Fibroblast of skin of back (primary cell): Measurements from ENCODE around the gene KCNMA1. TPM values are rescaled to one million over a fixed set of nuclear protein-coding genes. Genes with fewer than 3 reads are reported as not detected.
A peak's percentile ranks its signal among the peaks of the same experiment; 100 is the strongest.
"Not testable (repeated sequence)": the region's sequence is repeated elsewhere in the genome, so short reads cannot be mapped to it uniquely, and the experiment has no call there.

ENCODE experiments used
- DNase-seq: peaks from one replicate; pipeline ENCODE4 v3.0.0-alpha.2; 2013
- polyA plus RNA-seq, 2 experiments: library from polyadenylated mRNA; unstranded; fragments of 120-200 nt; gene quantifications; one replicate each; pipeline ENCODE4 v1.2.1, GENCODE V29; 2013; ENCODE audit not compliant: insufficient read length in 2 of 2

The KCNMA1 gene
- polyA plus RNA-seq (2013, experiment 1 of 2; ENCODE audit: insufficient read length), result 26.8 TPM
- 24.2 TPM for polyA plus RNA-seq (2013, experiment 2 of 2; ENCODE audit: insufficient read length)

DNA sequence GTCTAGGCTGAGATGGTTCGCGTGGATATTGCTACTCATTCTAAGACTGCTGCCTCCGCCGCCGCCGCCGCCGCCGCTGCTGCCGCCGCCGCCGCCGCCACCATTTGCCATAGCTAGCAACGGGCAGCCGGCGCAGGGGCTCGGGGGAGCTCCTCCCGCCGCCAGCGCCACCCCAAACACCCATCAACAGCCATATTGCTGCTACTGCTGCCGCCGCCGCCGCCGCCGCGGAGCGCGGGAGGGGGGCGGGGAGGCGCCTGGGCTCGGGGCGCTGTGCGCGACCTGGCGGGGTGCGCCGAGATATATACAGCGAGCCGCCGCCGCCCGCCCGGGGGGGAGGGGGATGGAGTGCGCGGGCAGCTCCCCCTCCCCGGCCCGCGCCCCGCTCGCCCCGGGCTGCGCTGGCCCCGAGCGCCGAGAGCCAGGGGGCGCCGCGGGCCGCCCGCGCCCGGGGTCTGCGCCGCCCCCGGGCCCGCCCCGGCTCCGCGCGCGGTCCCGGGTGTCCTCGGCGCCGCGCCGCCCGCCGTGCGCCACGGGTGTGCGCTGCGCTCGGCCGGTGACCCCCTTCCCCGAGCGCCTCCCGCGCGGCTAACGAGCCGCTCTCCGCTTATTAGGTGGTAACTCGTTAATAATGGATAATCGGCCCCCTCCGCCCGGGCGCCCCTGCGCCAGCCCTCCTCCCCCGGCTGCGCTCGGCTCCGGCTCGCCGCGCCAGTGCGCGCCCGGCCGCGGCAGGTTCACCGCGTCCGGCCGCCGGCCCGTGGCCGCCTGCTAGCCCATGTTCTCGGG lies at the start of gene KCNMA1:
TSS of gene KCNMA1 (minus strand) at position 277 of the 789 bp plus-strand sequence.
- peak; percentile 54 for DNase-seq

DNA sequence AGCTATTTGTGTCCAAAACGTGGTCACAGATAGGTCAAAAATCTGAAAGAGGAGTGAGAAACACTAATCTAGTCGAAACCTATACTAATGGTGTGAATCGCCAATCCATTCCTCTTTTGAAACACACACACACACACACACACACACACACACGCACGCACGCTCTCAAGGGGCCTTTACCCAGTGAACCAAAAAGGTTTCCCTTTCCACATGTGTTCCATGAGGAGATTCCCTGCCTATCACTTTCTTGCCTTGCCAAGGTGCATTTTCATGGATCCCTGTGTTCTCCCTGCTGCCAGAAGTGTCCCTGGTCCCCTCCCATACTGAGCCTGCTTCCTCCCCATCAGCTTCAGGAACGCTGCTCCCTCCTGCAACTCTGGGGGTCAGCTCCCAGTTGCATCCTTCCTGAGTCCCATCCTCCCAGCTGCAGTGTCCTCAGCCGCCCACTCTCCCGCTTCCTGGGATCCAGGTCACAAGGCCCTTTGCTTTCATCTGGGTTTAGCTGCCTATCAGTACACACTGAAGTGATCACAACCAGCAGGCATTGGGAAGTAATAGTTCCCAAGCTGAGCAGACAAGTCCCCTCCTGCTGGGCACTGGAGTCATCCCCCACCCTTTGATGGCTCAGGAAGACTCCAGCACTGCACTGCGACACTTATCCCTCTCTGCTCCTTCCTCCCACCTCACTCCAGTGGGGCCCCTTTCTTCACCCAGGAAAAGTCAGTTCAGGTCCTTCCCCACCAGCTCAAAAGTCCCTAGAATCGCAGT lies 49.2 kb upstream of the KCNMA1 start:
- DNase-seq, result no peak

DNA sequence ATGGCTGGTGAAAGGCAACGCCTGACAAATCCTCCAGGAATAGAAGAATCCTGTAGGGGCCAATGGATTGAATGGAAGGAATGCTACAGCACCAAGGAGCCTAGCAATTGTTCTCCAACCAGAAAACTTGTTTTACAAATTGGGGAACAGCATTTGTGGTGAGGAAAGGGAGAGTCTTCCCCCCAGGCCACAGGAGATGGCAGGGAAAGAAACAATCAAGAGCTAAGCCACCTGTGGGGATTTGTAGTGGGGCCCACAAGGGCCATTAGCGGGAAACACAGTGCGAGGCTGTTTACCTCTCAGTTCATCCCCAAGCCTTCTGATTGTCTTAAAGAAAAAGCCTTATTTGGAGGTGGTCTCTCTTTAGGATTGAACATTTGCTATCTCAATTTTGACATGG lies 48.5 kb upstream of the KCNMA1 start:
- DNase-seq, result no peak

DNA sequence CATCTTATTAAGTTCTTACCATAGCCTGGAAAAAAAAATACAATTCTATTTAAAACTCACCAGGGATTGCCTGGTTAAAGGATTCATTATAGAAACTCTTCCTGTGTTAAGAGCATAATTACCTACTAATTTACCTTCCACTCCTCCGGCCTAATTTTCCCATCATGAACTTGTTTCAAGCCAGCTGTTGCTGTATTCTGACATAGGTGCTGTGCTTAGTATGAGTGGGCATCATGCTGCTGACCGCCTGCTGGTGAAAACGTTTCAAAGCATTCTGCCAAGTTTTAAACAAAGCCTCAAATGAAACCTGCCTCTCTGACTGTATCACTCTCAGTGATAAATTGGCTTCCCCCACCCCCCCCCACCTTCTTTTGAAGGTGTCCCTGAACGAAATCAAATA lies 47.8 kb upstream of the KCNMA1 start:
- no peak for DNase-seq

DNA sequence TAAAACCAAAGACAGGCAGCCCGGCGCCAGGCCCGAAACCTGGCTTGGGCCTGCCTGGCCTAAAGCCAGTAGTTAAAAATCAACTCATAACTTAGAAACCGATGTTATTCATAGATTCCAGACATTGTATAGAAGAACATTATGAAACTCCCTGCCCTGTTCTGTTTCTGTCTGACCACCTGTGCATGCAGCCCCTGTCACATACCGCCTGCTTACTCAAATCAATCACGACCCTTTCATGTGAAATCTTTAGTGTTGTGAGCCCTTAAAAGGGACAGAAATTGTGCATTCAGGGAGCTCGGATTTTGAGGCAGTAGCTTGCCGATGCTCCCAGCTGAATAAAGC lies 45.5 kb upstream of the KCNMA1 start:
- not testable (repeated sequence) for DNase-seq

DNA sequence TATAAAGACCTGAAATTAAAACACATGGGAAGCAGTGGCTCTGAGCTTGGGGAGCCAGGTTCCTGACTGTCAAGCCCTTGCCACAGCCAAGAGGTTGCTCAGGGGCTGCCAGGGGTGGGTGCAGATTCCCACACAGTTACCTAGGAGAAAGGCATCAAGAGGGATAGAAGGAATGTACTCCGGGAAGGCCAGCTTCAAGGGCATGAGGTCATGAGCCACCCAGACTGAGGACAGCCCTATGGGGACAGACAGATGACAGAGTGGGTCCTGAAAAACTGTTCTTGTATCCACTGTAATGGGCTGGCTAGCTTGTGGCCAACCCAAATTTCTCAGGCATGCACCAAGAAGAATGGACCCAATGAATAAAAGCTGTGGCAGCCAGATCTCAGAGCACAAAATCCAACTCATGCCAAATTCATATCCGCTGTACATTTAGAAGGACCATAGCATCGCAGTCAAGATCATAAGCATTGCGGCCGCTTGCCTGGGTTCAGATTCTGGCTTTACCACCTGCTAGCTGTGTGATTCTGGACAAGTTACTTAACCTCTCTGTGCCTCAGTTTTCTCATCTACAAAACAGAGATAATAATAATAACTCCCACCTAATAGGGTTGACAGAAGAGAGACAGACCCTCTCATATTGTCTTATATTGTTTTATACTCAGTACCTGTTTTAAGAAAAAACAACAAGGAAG lies 44.9 kb upstream of the KCNMA1 start:
- DNase-seq, result no peak

DNA sequence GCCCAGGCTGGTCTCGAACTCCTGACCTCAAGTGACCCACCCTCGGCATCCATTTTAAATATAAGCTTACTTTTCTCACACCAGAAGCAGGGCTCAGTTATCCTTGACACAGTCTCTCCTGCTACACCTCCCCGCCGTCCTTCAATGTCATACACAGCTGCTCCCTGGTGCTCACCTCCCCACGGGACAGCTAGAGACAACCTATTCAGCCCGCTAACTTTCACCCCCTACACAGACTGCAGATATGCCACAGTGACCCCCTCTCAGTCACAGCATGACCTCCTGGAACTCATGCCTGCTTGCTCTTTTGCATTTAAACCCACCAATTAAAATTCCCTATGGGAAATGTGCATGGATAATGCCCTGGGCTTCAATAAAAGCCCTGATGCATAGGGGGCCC lies 44.2 kb upstream of the KCNMA1 start:
- no peak for DNase-seq

DNA sequence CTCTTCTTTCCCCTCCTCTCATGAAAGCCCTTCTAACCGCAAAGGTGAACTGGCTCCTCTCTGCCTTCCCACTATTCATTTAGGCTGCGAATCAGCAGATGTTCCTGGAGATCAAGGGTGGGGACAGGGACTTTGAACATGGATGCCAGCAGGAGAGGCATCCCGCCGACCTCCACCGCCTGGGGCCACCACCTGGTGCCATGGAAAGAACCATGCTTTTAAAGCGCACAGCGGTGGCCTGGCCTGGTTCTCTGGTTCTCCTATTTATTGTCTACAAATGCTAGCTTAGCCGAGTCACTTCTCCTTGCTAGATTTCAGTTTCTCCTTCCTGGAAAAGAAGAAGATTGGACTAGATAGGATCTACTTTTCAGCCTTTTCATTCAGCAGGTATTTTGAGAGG lies 43.2 kb upstream of the KCNMA1 start:
- no peak for DNase-seq

DNA sequence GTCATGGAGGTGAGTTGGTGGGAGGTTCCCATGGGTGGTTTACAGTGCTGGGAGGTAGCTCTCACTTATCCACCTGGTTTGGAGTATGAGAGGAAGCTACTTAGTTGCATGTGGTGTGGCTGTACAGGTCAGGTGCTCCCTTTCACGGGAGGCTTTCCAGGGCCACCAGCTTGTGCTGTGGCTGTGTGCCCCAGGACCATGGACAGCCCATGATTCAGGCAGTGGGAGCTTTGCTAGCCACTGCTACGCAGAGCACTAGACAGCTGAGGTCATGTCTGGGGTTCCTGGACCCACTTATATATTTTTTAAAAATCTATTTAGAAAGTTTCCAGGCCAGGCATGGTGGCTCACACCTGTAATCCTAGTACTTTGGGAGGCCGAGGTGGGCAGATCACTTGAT lies 42.5 kb upstream of the KCNMA1 start:
- DNase-seq, result no peak

DNA sequence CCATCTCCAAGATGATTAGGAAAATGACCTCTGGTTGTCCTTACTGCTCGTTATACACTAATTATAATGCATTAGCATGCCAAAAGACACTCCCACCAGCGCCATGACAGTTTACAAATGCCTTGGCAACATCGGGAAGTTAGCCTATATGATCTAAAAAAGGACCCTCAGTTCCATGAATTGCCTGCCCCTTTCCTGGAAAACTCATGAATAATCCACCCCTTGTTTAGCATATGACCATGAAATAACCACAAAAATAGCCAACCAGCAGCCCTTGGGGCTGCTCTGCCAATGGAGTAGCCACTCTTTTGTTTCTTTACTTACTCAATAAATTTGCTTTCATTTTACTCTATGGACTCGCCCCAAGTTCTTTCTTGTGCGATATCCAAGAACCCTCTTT lies 41.6 kb upstream of the KCNMA1 start:
- no peak for DNase-seq

DNA sequence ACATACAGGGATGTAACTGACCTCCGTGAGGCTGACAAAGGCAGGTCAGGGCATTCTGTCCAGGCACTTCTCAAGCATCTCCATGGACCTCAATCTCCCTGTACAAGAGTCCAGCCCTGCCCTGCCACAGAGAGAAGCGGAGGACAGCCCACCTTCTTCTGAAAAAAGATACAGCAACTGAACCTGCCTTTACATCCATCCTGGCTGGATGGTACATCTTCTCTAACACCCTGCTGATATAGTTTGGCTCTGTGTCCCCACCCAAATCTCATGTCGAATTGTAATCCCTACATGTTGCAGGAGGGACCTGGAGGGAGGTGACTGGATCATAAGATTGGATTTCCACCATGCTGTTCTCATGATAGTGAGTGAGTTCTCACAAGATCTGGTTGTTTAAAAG lies 40.5 kb upstream of the KCNMA1 start:
- no peak for DNase-seq

DNA sequence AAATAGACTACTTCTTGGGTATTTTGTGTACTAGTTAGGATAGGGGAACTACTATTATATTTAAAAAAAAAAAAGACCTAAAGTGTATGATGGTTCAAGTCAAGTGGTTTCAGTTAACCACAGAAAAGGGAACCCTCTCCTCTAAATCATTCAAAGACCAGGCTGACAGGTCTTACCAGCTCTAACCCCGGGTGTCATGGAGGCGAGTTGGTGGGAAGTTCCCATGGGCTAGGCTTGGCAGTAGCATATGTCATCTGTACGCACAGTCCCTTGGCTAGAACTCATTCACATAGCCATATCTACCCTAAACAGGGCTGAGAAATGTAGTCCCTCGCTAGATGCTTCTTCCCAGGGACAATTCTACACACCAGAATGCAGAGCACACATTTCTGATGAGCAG lies 37.7 kb upstream of the KCNMA1 start:
- no peak for DNase-seq

DNA sequence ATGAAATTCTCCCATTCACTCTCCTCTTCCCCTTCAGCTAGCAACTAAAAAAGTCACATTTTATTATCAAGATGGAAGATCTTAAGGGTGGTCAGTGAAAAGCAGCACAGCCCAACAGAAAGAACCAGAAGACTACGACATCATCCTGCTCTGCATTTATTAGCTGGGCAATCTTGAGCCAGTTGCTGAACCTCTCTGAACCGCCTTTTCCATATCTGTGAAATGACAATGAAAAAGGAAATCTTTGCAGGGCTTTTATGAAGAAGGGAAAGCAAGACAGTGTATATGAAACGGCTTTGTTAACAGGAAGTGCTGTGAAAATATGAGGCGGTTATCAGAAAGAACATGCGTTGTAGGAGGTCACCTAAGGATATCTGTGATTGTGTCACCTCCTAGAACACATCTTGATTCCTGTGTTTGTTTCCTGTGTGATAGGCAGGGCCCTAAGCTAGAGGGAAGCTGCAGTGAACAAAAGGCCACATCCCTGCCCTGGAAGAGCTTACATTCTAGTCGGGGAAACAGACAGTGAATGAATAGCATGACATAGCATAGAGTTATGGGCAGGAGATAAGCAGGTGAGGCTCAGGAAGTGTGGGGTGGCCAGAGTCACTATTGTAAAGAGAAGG lies 36.0 kb upstream of the KCNMA1 start:
- no peak for DNase-seq

DNA sequence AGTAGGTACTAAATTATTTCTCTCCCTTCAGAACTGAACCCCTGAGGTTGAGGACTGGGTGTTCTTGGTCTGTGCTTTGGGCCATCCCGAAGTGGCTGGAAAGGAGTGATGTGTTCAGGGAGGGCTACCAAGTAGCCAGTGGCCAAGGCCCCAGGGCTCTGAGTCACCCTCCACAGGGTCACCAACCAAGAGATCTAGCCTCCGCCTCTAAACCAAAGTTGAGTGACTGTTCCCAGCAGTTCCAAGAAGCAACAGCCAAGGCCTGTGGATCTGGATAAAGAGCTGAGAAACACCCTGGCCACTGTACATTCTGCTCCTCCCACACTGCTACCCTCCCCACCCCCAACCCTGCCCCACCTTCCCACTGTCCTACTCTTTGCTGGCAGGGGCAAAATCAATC lies 35.5 kb upstream of the KCNMA1 start:
- DNase-seq, result peak; percentile 22

DNA sequence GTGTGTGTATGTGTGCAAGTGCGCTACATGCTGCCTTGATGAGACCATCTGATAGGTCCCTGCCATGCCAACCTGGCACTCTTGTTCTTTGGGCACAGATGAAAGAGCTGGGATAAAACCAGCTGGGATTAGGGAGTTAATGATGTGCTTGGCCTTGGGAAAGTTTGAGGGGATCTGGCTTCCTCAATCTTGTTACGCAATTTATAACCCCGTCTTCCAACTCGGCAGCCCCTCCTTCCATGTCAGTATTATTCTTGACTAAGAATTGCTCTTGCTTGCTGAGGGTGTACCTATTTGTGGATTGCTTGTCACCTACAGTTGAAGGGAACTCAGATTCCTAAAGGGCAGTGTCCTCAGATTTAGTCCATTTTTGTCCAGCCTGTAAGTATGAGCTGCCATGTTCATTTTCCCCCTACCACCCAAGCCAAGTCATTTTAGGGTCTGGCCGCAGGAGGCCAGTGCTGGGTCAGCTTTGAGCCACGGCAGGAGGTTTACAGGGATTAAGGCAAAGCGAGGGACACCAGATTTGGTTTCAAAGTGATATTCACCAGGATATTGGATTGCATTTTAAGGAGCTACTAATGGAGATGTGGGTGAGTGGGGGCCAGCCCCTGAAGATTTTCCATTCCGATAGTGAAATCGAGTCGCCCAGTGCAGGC lies 34.1 kb upstream of the KCNMA1 start:
- no peak for DNase-seq

DNA sequence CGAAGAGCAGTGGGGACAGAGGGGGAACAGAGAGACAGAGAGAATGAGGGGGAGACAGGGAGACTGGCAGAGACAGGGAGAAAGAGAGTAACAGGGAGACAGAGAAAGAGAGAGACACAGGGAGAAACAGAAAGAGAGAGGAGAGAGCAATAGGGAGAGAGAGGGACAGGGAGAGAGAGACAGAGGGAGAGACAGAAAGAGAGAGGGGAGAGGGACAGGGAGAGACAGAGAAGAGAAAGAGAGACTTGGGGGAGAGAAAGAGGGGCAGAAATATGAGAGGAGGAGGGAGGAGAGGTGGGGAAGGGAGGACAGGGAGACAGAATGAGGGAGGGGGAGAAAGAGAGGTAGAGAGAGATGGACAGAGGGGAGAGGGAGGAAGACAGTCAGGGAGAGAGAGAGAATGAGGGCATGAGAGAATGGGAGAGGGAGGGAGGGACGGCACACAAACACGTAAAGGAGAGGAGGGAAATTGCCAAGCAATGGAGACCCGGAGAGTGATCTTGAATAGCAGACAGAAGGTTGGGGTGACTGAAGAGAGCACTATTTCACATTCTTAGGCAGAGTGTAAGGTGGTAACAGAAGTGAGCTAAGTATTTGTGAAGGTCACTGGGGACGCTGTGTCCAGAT lies 33.3 kb upstream of the KCNMA1 start:
- DNase-seq, result no peak

DNA sequence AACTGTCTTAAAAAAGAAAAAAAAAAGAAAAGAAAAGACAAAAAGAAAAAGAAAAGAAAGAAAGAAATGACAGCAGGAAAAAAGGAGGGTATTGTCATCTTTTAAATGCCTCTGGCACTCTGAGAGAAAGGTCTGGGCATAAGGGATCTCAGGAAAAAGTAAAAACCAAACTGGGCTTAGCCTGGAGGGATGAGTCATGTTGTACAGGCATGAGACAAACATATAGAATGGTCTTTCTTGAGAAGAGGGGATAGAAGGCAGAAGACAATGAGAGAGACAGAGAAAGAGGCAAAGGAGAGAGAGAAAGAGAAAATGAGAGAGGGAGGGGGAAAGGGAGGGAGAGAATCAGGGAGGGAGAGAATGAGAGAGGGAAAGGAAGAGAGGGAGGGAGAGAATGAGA lies 32.3 kb upstream of the KCNMA1 start:
- peak; percentile 52 for DNase-seq

DNA sequence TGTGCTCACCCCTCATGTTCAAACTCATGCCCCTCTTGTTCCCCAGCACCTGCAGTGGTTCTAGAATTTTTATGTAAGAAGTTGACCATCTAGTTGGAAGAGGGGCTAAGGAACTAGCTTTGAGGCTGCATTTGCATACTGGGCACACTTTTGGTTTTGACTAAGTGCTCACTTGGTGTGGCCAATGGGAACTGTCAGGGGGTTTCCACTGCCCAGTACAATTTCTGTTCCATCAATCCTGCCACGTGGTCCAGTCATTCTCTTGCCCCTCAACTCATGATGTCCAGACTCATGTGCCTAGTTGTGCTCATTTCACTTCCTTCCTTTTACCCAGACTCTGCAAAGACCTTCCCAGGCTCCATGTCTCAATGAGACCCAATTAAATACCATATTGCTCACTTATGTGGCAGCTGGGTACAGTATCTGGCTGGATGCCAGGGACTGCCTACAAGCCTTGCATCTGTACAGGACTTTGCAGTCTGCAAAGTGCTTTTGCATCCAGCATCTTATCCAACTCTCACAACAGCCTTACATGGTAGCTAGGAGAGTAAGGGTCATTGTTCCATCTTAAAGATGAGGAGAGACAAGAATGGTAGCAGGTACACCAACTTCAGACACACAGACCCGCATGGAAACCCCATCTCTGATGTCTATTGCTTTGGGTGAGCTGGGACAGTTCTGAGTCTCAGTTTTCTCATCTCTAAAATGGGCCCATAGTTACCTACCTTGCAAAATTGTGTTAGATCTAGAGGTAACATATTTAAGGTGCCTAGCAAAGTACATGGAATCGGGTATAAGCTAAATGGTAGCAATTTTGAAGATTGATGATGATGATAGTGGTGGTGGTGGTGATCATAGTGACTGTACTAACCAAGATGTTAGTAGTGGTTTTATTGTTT lies 30.1 kb upstream of the KCNMA1 start:
- no peak for DNase-seq

DNA sequence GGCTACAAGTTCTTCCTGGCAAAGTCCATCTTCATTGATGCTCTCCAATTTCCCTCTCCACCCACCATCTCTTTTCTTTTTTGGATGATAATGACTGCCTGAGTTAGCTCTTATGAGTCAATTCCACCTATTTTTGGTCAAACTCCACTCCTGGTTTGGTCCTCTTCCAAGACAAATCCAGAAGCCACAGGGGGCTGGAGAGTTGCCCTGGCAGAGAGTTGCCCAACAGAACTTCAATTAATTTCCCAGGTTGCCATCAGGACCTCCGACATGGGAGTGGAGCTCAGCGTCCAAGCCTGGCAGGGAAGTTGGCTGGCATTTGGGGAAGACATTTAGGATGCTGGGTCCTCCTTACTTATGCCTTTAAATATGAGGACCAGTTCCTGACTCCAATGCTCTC lies 29.2 kb upstream of the KCNMA1 start:
- no peak for DNase-seq

DNA sequence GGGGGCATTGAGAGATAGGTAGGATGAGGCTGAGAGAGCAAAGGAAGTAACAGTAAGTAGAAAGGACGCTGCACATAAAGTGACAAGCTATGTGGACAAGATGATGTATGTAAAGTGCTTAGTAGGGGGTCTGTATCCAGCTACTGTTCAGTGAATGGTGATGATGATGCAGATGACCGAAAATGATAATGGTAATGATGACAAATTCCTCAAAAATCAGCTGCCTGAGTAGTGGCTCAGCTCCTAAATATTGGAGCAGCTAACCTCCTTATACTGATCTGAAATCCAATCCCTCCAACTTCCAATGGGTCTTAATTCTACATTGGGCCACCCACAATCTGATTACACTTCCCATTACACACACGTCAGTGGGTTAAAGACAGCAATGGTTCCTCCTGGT lies 27.1 kb upstream of the KCNMA1 start:
- peak; percentile 41 for DNase-seq

DNA sequence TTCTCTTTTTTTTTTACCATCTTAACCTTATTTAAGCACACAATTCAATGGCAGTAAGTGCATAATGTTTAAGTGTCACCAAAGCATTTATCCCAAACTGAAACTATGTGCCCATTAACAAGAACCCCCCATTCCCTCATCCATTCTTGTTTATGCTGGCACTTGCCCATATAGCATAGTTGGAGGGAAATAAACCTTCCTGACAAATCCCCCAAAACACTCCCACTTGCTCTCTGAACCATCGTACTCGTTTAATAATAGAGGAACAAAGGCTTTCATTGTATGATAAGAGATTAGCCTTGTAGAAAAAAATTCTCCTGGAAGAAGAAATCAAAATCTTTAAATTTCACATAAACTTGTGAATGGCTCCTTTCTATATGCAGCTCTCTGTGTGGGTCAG lies 26.4 kb upstream of the KCNMA1 start:
- DNase-seq, result no peak
